Uterus (tissue), 4 donors: Measurements from ENCODE around the gene ANKH. TPM values are rescaled to one million over a fixed set of nuclear protein-coding genes. Genes with fewer than 3 reads are reported as not detected.

Experiments
- DNase-seq, 2 donors: peaks; one replicate each; pipeline ENCODE4 v3.0.0-alpha.2; 2019 to 2020
- H3K27ac ChIP-seq, 2 donors: fragments of 200-600 bp; sonication (generic); 1 replicate in 1 of 2; 2 replicates in 1 of 2; pipeline ENCODE4 v1.5.1; 2016 to 2018
- H3K27me3 ChIP-seq, 2 donors: fragments of 200-600 bp; sonication (generic); one replicate each; pipeline ENCODE4 v1.5.1; 2018 to 2019; ENCODE audit warnings: control low read depth in 1 of 2
- H3K36me3 ChIP-seq, 2 donors: fragments of 200-600 bp; sonication (generic); one replicate each; pipeline ENCODE4 v1.5.1; 2019; ENCODE audit warnings: control low read depth in 1 of 2
- H3K4me1 ChIP-seq, 2 donors: fragments of 200-600 bp; sonication (generic); one replicate each; pipeline ENCODE4 v1.5.1; 2018 to 2019; ENCODE audit warnings: control low read depth in 1 of 2
- H3K4me3 ChIP-seq, 2 donors: fragments of 200-600 bp; sonication (generic); 1 replicate in 1 of 2; 2 replicates in 1 of 2; pipeline ENCODE4 v1.5.1; 2018 to 2019; ENCODE audit warnings: mild to moderate bottlenecking in 1 of 2
- H3K9me3 ChIP-seq, 2 donors: fragments of 200-600 bp; sonication (generic); one replicate each; pipeline ENCODE4 v1.5.1; 2019; ENCODE audit warnings: control low read depth in 1 of 2
- CTCF ChIP-seq, 4 experiments: fragments of 200-600 bp in 2 of 4; fragments of 450-650 bp in 2 of 4; sonication (generic) in 2 of 4; IDR thresholded peaks; one replicate each; pipeline ENCODE4 v1.5.1; 2016 to 2019; ENCODE audit warnings: antibody characterized with exemption in 4 of 4, mild to moderate bottlenecking in 2 of 4, moderate library complexity in 1 of 4
- POLR2A ChIP-seq, 2 donors: fragments of 450-650 bp; IDR thresholded peaks; one replicate each; pipeline ENCODE4 v1.6.1; 2016; ENCODE audit warnings: antibody characterized with exemption in 2 of 2, mild to moderate bottlenecking in 1 of 2, moderate library complexity in 1 of 2
- intact Hi-C: fragments of 100-400 bp; cut with DNase I; formaldehyde crosslinking; loops from one replicate; pipeline ENCODE4 v1.15.1; 2023; ENCODE audit warnings: low total_unique reads
- total RNA-seq, 4 donors: library from RNA; depleted of rRNA in 3 of 4; stranded (reverse); fragments of >200 nt in 3 of 4; gene quantifications; one replicate each; pipeline versions ENCODE4 v1.1.0 to v1.2.4, GENCODE V29; 2014 to 2023
- donor health status: DM: yes; HTN: yes; CAD: no.

The ANKH gene
- total RNA-seq, 4 donors from 2014 or later: 2.9 to 47.7 (median 26.9) TPM

GRCh38 chr5:14884062-14884612 is 12.6 kb upstream of the ANKH start:
- H3K27ac ChIP-seq: no peak overlapping the region
- no peak for DNase-seq
- no peaks in the 10 kb centered on the region for H3K4me1 ChIP-seq
- no peaks in the 10 kb centered on the region for H3K36me3 ChIP-seq
- H3K9me3 ChIP-seq: no peaks in the 10 kb centered on the region
- TF ChIP-seq CTCF (IDR thresholded peaks at IDR 0.05) (no peak), POLR2A (IDR thresholded peaks at IDR 0.05) (no peak)
- H3K27me3 ChIP-seq: no peaks in the 10 kb centered on the region
- intact Hi-C loops: no loop called here
- H3K4me3 ChIP-seq: no peak overlapping the region

GRCh38 chr5:14882658-14883580 is 11.3 kb upstream of the ANKH start:
- DNase-seq: no peak
- Histone ChIP-seq H3K36me3 (no peaks in the 10 kb centered on the region), H3K27me3 (no peaks in the 10 kb centered on the region), H3K9me3 (no peaks in the 10 kb centered on the region), H3K27ac (no peak overlapping the region), H3K4me3 (no peak overlapping the region), H3K4me1 (no peaks in the 10 kb centered on the region)
- intact Hi-C loops: no loop called here
- no peak for TF ChIP-seq POLR2A (IDR thresholded peaks at IDR 0.05)
- no peak for TF ChIP-seq CTCF (IDR thresholded peaks at IDR 0.05)

GRCh38 chr5:14881826-14882225 is 10.2 kb upstream of the ANKH start:
- intact Hi-C loops: no loop called here
- TF ChIP-seq POLR2A (IDR thresholded peaks at IDR 0.05) (no peak), CTCF (IDR thresholded peaks at IDR 0.05) (no peak)
- H3K27me3 ChIP-seq: no peaks in the 10 kb centered on the region
- no peak for DNase-seq
- no peaks in the 10 kb centered on the region for H3K9me3 ChIP-seq
- H3K4me3 ChIP-seq: no peak overlapping the region
- H3K27ac ChIP-seq: no peak overlapping the region
- no peaks in the 10 kb centered on the region for H3K4me1 ChIP-seq
- H3K36me3 ChIP-seq: no peaks in the 10 kb centered on the region

GRCh38 chr5:14880688-14881087 is 9.1 kb upstream of the ANKH start:
- no peaks in the 10 kb centered on the region for H3K9me3 ChIP-seq
- intact Hi-C loops: no loop called here
- TF ChIP-seq CTCF (IDR thresholded peaks at IDR 0.05) (no peak), POLR2A (IDR thresholded peaks at IDR 0.05) (no peak)
- no peaks in the 10 kb centered on the region for H3K27me3 ChIP-seq
- no peak for DNase-seq
- no peaks in the 10 kb centered on the region for H3K4me1 ChIP-seq
- H3K36me3 ChIP-seq: no peaks in the 10 kb centered on the region
- no peak overlapping the region for H3K4me3 ChIP-seq
- no peak overlapping the region for H3K27ac ChIP-seq

GRCh38 chr5:14879937-14880589 is 8.5 kb upstream of the ANKH start:
- Histone ChIP-seq H3K4me3 (no peak overlapping the region), H3K27ac (no peak overlapping the region), H3K36me3 (no peaks in the 10 kb centered on the region), H3K27me3 (no peaks in the 10 kb centered on the region), H3K4me1 (no peaks in the 10 kb centered on the region), H3K9me3 (no peaks in the 10 kb centered on the region)
- intact Hi-C loops: no loop called here
- no peak for DNase-seq
- TF ChIP-seq POLR2A (IDR thresholded peaks at IDR 0.05) (no peak), CTCF (IDR thresholded peaks at IDR 0.05) (no peak)
